Hepatocyte (in vitro differentiated cells): ENCODE results near the gene EPDR1. TPM values are rescaled to one million over a fixed set of nuclear protein-coding genes. Genes with fewer than 3 reads are reported as not detected.

ENCODE experiments used
- DNase-seq: peaks from one replicate; pipeline ENCODE4 v3.0.0-alpha.2; 2016; ENCODE audit warnings: low spot score
- H2AFZ ChIP-seq: fragments of 200-600 bp; sonication (generic); 2 replicates; pipeline ENCODE4 v1.6.0; 2016; ENCODE audit warnings: antibody characterized with exemption, mild to moderate bottlenecking
- H3K27ac ChIP-seq: fragments of 200-600 bp; sonication (generic); 2 replicates; pipeline ENCODE4 v1.5.1; 2016; ENCODE audit warnings: mild to moderate bottlenecking
- H3K27me3 ChIP-seq: fragments of 200-600 bp; sonication (generic); 2 replicates; pipeline ENCODE4 v1.6.1; 2016
- H3K36me3 ChIP-seq: fragments of 200-600 bp; sonication (generic); replicated peaks from 2 replicates; pipeline ENCODE4 v1.5.1; 2016; ENCODE audit warnings: low read depth; ENCODE audit not compliant: insufficient read depth
- H3K4me1 ChIP-seq: fragments of 200-600 bp; sonication (generic); 2 replicates; pipeline ENCODE4 v1.5.1; 2016; ENCODE audit warnings: mild to moderate bottlenecking, moderate library complexity; ENCODE audit not compliant: insufficient read depth
- H3K4me2 ChIP-seq: fragments of 200-600 bp; sonication (generic); 2 replicates; pipeline ENCODE4 v1.6.0; 2016
- H3K4me3 ChIP-seq: fragments of 200-600 bp; sonication (generic); 2 replicates; pipeline ENCODE4 v1.5.1; 2016; ENCODE audit warnings: mild to moderate bottlenecking
- H3K79me2 ChIP-seq: fragments of 200-600 bp; sonication (generic); 2 replicates; pipeline ENCODE4 v1.6.0; 2017; ENCODE audit warnings: mild to moderate bottlenecking
- H3K9me2 ChIP-seq: fragments of 200-600 bp; sonication (generic); replicated peaks from 2 replicates; pipeline ENCODE4 v1.6.0; 2017; ENCODE audit warnings: mild to moderate bottlenecking; ENCODE audit not compliant: insufficient read depth
- H3K9me3 ChIP-seq: fragments of 200-600 bp; sonication (generic); 2 replicates; pipeline ENCODE4 v1.5.1; 2016; ENCODE audit warnings: low read depth, mild to moderate bottlenecking
- H4K20me1 ChIP-seq: fragments of 200-600 bp; sonication (generic); 2 replicates; pipeline ENCODE4 v1.6.0; 2016; ENCODE audit warnings: mild to moderate bottlenecking; ENCODE audit not compliant: insufficient read depth, poor library complexity, severe bottlenecking
- CTCF ChIP-seq: fragments of 200-600 bp; sonication (generic); IDR thresholded peaks from 2 replicates; pipeline ENCODE4 v1.5.1; 2016; ENCODE audit warnings: antibody characterized with exemption, mild to moderate bottlenecking; ENCODE audit not compliant: poor library complexity
- EZH2 ChIP-seq: fragments of 200-600 bp; sonication (generic); IDR thresholded peaks from 2 replicates; pipeline ENCODE4 v1.6.1; 2016; ENCODE audit warnings: antibody characterized with exemption, mild to moderate bottlenecking, borderline replicate concordance
- EZH2phosphoT487 ChIP-seq: fragments of 200-600 bp; sonication (generic); IDR thresholded peaks from one replicate; pipeline ENCODE4 v1.6.1; 2018; ENCODE audit warnings: antibody characterized with exemption, mild to moderate bottlenecking, low read depth, moderate library complexity; ENCODE audit not compliant: unreplicated experiment, severe bottlenecking
- WGBS: methylation state at CpG from one replicate; pipeline ENCODE4 v1.1.6; 2016; ENCODE audit warnings: low lambda C conversion rate; ENCODE audit errors: missing lambda C conversion rate; 5-methylcytosine and 5-hydroxymethylcytosine counted together
- polyA plus RNA-seq: library from polyadenylated mRNA; unstranded; fragments of >200 nt; fragmentation: Nextera tagmentation; extraction: Ambion mirVana; gene quantifications from 2 replicates; pipeline ENCODE4 v1.2.1, GENCODE V29; 2016
- total RNA-seq: library from RNA; depleted of rRNA; stranded (reverse); fragments of >200 nt; gene quantifications from 2 replicates; pipeline ENCODE4 v1.2.3, GENCODE V29; 2014

Gene EPDR1
- total and polyA plus RNA-seq, 2 experiments from 2014 or later: 6.8 to 12.2 TPM

- no peak overlapping the region for H3K27ac ChIP-seq
- no peaks in the 10 kb centered on the region for H3K27me3 ChIP-seq
- no peak overlapping the region for H2AFZ ChIP-seq
- no peak overlapping the region for H3K4me3 ChIP-seq
- 85% methylated on average over 4 of the region's 4 CpGs for WGBS
- H4K20me1 ChIP-seq: no peaks in the 10 kb centered on the region
- H3K4me2 ChIP-seq: no peak overlapping the region
- TF ChIP-seq EZH2 (no peak), CTCF (no peak), EZH2phosphoT487 (no peak)
- peaks cover 7% of the 10 kb centered on the region for H3K4me1 ChIP-seq
- no peaks in the 10 kb centered on the region for H3K79me2 ChIP-seq
- H3K36me3 ChIP-seq: no peaks in the 10 kb centered on the region
- no peak for DNase-seq
- H3K9me3 ChIP-seq: no peaks in the 10 kb centered on the region
- H3K9me2 ChIP-seq: no peaks in the 10 kb centered on the region
Observed at GRCh38 chr7:37945336-37945735, 24.9 kb downstream of the EPDR1 start.

- Histone ChIP-seq H4K20me1 (no peaks in the 10 kb centered on the region), H3K9me2 (no peaks in the 10 kb centered on the region), H3K27ac (no peak overlapping the region), H3K36me3 (no peaks in the 10 kb centered on the region), H3K4me3 (no peak overlapping the region), H3K79me2 (no peaks in the 10 kb centered on the region), H2AFZ (no peak overlapping the region), H3K9me3 (no peaks in the 10 kb centered on the region), H3K4me1 (peaks cover 6% of the 10 kb centered on the region), H3K4me2 (no peak overlapping the region), H3K27me3 (no peaks in the 10 kb centered on the region)
- TF ChIP-seq EZH2phosphoT487 (no peak), EZH2 (no peak), CTCF (no peak)
- WGBS: 93% methylated on average over 7 of the region's 7 CpGs
- DNase-seq: no peak
Observed at GRCh38 chr7:37947138-37947940, 26.9 kb downstream of the EPDR1 start.

- H2AFZ ChIP-seq: no peak overlapping the region
- peaks cover under 1% of the 10 kb centered on the region for H3K4me1 ChIP-seq
- no peaks in the 10 kb centered on the region for H4K20me1 ChIP-seq
- DNase-seq: no peak
- no peaks in the 10 kb centered on the region for H3K79me2 ChIP-seq
- TF ChIP-seq EZH2phosphoT487: no peak
- TF ChIP-seq CTCF: no peak
- H3K4me3 ChIP-seq: no peak overlapping the region
- 89% methylated on average over 7 of the region's 7 CpGs for WGBS
- H3K4me2 ChIP-seq: no peak overlapping the region
- H3K9me2 ChIP-seq: no peaks in the 10 kb centered on the region
- no peaks in the 10 kb centered on the region for H3K27me3 ChIP-seq
- no peaks in the 10 kb centered on the region for H3K9me3 ChIP-seq
- H3K27ac ChIP-seq: no peak overlapping the region
- H3K36me3 ChIP-seq: no peaks in the 10 kb centered on the region
Observed at GRCh38 chr7:37947941-37948210, 27.4 kb downstream of the EPDR1 start.
